Caco-2 (cell line): ENCODE data around the gene ADAD1. TPM values are rescaled to one million over a fixed set of nuclear protein-coding genes. Genes with fewer than 3 reads are reported as not detected.

Experiments
- BruUV-seq: library from RNA; stranded (reverse); fragments of 400-500 nt; replicated peaks from 2 replicates; lab custom pipeline; 2021; lab: Mats Ljungman, UMichigan
- CTCF ChIA-PET: fragments of 300-600 bp; sonication (Branson Sonifier 250); formaldehyde crosslinking; loops from one replicate; lab custom pipeline; 2022; ENCODE audit warnings: antibody characterized with exemption; lab: Charles Lee
- POLR2A ChIA-PET: fragments of 300-600 bp; sonication (Branson Sonifier 250); formaldehyde crosslinking; loops from one replicate; lab custom pipeline; 2022; ENCODE audit warnings: antibody characterized with exemption; lab: Charles Lee
- DNase-seq, 2 experiments: peaks; one replicate each; pipeline versions ENCODE4 v3.0.0 to v3.0.0-alpha.2; 2020 to 2022
- H3K27me3 ChIP-seq: replicated peaks from 2 replicates; pipeline ENCODE4 v1.6.0; 2011; ENCODE audit warnings: low read length; ENCODE audit not compliant: control insufficient read depth, insufficient read depth
- H3K36me3 ChIP-seq: 2 replicates; pipeline ENCODE4 v1.5.1; 2011; ENCODE audit warnings: low read length; ENCODE audit not compliant: control insufficient read depth, insufficient read depth
- H3K4me1 ChIP-seq: fragments of 250-450 bp; sonication (Bioruptor Pico); 2 replicates; pipeline ENCODE4 v1.5.1; 2020; ENCODE audit warnings: mild to moderate bottlenecking
- H3K4me3 ChIP-seq: 2 replicates; pipeline ENCODE4 v1.5.1; 2011; ENCODE audit warnings: low read depth, mild to moderate bottlenecking, control low read depth, low read length
- H3K9me3 ChIP-seq: fragments of 250-450 bp; sonication (Bioruptor Pico); 2 replicates; pipeline ENCODE4 v1.5.1; 2020; ENCODE audit warnings: mild to moderate bottlenecking, moderate library complexity
- H3K27ac Mint-ChIP-seq: one replicate; pipeline ENCODE4 v1.8.0; 2022; ENCODE audit warnings: mixed read lengths; ENCODE audit not compliant: unreplicated experiment
- H3K27me3 Mint-ChIP-seq: one replicate; pipeline ENCODE4 v1.8.0; 2022; ENCODE audit warnings: mixed read lengths; ENCODE audit not compliant: insufficient read depth, unreplicated experiment
- H3K36me3 Mint-ChIP-seq: one replicate; pipeline ENCODE4 v1.8.0; 2022; ENCODE audit warnings: mild to moderate bottlenecking, mixed read lengths; ENCODE audit not compliant: insufficient read depth, unreplicated experiment
- H3K4me1 Mint-ChIP-seq: one replicate; pipeline ENCODE4 v1.8.0; 2022; ENCODE audit warnings: low read depth, mixed read lengths; ENCODE audit not compliant: unreplicated experiment
- H3K4me3 Mint-ChIP-seq: one replicate; pipeline ENCODE4 v1.8.0; 2022; ENCODE audit warnings: mild to moderate bottlenecking, moderate library complexity, mixed read lengths; ENCODE audit not compliant: unreplicated experiment
- H3K9me3 Mint-ChIP-seq: one replicate; pipeline ENCODE4 v1.8.0; 2022; ENCODE audit warnings: mixed read lengths; ENCODE audit not compliant: unreplicated experiment
- CTCF ChIP-seq, 2 experiments: fragments of 200-600 bp in 1 of 2; IDR thresholded peaks; 1 replicate in 1 of 2; 2 replicates in 1 of 2; pipeline versions ENCODE4 v1.5.1 to v1.8.0; 2011 to 2022; ENCODE audit warnings: antibody characterized with exemption in 1 of 2, control low read depth in 1 of 2, inconsistent platforms in 1 of 2, low read depth in 1 of 2, low read length in 1 of 2, mild to moderate bottlenecking in 1 of 2, moderate library complexity in 1 of 2; ENCODE audit not compliant: insufficient read depth in 1 of 2, severe bottlenecking in 1 of 2, unreplicated experiment in 1 of 2
- intact Hi-C: fragments of 100-400 bp; cut with micrococcal nuclease; formaldehyde crosslinking; loops from one replicate; pipeline ENCODE4 v1.10.0; 2022; ENCODE audit not compliant: unreplicated experiment
- total RNA-seq: library from RNA; stranded (reverse); gene quantifications from 2 replicates; pipeline ENCODE4 v1.2.3, GENCODE V29; 2022

Gene ADAD1
- total RNA-seq, 1 experiment from 2014 or later = not detected

- Mint-ChIP-seq H3K9me3 (no peaks in the 10 kb centered on the region), H3K36me3 (no peaks in the 10 kb centered on the region), H3K27ac (no peak overlapping the region), H3K4me1 (no peaks in the 10 kb centered on the region), H3K27me3 (no peaks in the 10 kb centered on the region), H3K4me3 (no peak overlapping the region)
- ChIA-PET POLR2A (no interaction called here), CTCF (no interaction called here)
- H3K4me3 ChIP-seq = no peak overlapping the region
- DNase-seq = peak; percentile 36 to 42
- TF ChIP-seq CTCF (IDR thresholded peaks at IDR 0.05; ENCODE audit: insufficient read depth in 1 of 2, low read depth in 1 of 2, low read length in 1 of 2, severe bottlenecking in 1 of 2, unreplicated experiment in 1 of 2) = peak in 1 of 2 experiments; percentile 36
- intact Hi-C loops = loop anchor here (2.0 kb wide), 2 partner anchors 126 to 140 kb away; no protein-coding TSS in a partner anchor
- no peaks in the 10 kb centered on the region for H3K4me1 ChIP-seq
- BruUV-seq = no TSS peak
- no peaks in the 10 kb centered on the region for H3K9me3 ChIP-seq
- no peaks in the 10 kb centered on the region for H3K27me3 ChIP-seq
- no peaks in the 10 kb centered on the region for H3K36me3 ChIP-seq
Measured at GRCh38 chr4:122450847-122451246, 72.0 kb downstream of the ADAD1 start.

DNA sequence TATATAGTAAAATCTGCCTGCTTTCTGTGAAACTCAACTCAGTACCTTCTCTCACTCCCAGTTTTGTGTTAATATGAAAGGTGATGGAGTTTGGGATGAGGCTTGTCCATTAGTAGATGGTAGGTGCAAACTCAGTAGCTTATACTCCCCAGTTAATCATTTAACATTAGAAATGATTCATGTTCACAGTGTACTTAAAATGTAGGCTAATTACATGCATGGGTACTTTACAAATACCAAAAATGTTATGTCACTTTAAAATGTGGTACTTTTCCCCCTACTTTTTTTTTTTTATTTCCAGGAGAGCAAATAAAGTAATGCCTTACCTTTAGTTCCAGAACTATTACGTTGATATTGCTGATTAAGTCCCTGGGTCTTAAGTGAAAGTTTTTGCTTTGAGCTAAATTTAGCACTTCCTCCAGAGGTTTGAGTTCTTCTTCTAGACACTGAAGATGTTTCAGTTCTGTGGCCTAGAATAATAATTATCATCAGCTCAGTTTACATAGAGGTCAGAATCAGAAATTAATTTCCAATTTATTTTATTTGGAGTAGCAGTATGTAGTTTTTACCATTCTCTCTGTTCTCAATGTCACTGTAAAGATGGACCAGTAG lies 74.7 kb downstream of the ADAD1 start:
- Mint-ChIP-seq H3K4me1 (no peaks in the 10 kb centered on the region), H3K27ac (no peak overlapping the region), H3K36me3 (no peaks in the 10 kb centered on the region), H3K9me3 (no peaks in the 10 kb centered on the region), H3K4me3 (no peak overlapping the region), H3K27me3 (no peaks in the 10 kb centered on the region)
- H3K9me3 ChIP-seq = no peaks in the 10 kb centered on the region
- POLR2A ChIA-PET = no interaction called here
- no TSS peak for BruUV-seq
- H3K27me3 ChIP-seq = no peaks in the 10 kb centered on the region
- H3K4me1 ChIP-seq = no peaks in the 10 kb centered on the region
- no peaks in the 10 kb centered on the region for H3K36me3 ChIP-seq
- DNase-seq = no peak
- H3K4me3 ChIP-seq = no peak overlapping the region
- intact Hi-C loops = no loop called here
- TF ChIP-seq CTCF (IDR thresholded peaks at IDR 0.05; ENCODE audit: insufficient read depth in 1 of 2, low read depth in 1 of 2, low read length in 1 of 2, severe bottlenecking in 1 of 2, unreplicated experiment in 1 of 2) = no peak
- CTCF ChIA-PET = interaction anchor here (1.0 kb wide), 1 partner anchor 125 kb away, joined by 3 read pairs; no protein-coding TSS in a partner anchor

- Mint-ChIP-seq H3K27ac (no peak within 1 kb of the TSS), H3K9me3 (no peaks in the 10 kb centered on the region), H3K27me3 (no peaks in the 10 kb centered on the region), H3K4me3 (no peak within 1 kb of the TSS), H3K4me1 (no peaks in the 10 kb centered on the region), H3K36me3 (no peaks in the 10 kb centered on the region)
- H3K27me3 ChIP-seq = no peaks in the 10 kb centered on the region
- ChIA-PET POLR2A (no interaction called here), CTCF (no interaction called here)
- intact Hi-C loops = no loop called here
- no peaks in the 10 kb centered on the region for H3K4me1 ChIP-seq
- no peaks in the 10 kb centered on the region for H3K9me3 ChIP-seq
- no TSS peak for BruUV-seq
- TF ChIP-seq CTCF (IDR thresholded peaks at IDR 0.05; ENCODE audit: insufficient read depth in 1 of 2, low read depth in 1 of 2, low read length in 1 of 2, severe bottlenecking in 1 of 2, unreplicated experiment in 1 of 2) = no peak
- no peaks in the 10 kb centered on the region for H3K36me3 ChIP-seq
- no peak for DNase-seq
- no peak within 1 kb of the TSS for H3K4me3 ChIP-seq
Measured at GRCh38 chr4:122456231-122457116, 77.7 kb downstream of the ADAD1 start, which contains the start of gene IL2. Gene IL2, minus strand, starts transcription at chr4:122456725. Its CDS starts 285 bp downstream, at chr4:122456440.
